Embryonic facial prominence (tissue), 1 donor: ENCODE data around the gene PRKCE.

Source experiments
- DNase-seq: peaks from one replicate; pipeline ENCODE4 v3.0.0-alpha.2; 2016; ENCODE audit errors: extremely low spot score

The PRKCE gene

DNA sequence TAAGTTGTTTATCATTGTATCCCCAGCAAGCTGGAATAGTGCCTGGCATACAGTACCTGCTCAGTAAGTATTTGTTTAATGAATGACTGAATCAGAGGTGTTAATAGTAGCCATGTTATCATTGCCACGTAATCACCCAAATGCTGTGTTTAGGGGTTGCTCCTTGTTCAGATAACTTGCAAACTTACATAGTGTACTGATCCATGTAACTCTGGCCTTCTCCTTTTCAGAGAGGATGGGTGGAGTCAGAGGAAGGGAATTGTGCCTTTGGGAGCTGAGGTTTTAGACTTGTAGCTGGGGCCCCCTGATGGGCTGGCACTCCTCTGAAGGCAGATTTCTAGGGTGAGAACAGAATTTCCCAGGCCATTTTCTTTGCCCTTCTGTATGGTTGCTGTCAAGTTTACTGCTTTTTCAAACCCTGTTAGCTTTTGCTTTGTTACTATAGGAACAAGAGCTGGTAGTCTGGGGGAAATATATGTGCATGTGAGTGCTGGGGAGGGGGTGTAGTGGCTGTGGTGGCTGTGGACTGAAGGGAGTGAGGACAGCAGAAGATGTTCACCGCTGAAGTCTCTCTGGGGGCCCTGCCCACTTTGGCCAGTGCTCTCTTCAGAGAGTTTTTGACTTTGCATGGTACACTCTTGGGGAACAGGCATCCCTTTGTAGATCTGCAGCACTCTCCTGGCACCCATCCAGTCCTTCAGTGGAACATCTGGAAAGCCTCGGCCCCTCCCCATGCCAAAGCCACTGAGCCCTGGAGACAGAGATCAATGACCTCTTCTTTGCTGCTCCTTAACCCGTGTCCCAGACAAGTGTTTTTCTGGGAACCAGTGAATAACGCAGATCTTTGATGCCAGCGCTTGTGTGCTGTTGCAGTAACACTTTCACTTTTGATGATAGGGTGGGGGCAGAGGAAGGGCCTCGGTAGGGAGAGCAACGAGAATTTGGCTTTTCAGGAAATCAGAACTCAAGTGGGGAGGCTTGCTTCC is 209.0 kb downstream of the PRKCE start:
- DNase-seq, result peak; percentile 43

DNA sequence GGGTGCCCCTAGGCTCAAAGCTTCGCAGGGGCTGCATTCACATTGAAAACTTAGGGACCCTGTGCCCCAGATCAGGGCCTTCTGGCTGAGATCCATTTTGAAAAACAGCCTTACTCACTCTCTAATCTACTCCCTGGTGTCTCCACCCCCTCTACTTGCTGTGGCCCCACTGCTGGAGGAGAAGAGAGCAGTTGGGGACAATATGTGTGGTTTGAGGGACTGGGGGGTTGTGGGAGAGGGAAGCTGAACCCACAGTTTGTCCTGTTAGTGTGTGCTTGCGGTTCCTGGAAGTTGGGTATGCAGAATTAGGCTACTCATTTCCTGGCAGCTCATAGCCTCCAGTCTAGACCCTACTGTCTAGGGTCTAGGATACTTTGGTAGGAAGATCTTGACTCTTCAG is 211.4 kb downstream of the PRKCE start:
- no peak for DNase-seq

DNA sequence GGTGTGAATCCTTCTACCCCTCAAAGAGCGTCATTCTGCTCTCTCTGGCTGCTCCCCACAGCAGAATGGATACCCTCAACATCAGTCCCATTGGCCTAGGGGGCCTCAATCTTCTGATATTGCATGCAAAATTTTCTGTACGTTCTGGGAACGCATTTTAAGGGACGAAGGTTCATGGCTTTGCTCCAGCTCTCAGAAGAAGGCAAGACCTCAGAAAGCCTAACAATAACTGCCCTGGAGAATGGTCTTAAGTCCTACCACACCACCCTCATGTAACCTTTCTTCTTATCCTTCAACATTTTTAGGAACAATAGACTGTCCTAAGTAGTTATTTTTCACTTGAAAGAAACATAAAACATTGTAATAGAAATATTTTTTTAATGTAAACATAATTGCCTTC is 212.6 kb downstream of the PRKCE start:
- DNase-seq, result no peak

DNA sequence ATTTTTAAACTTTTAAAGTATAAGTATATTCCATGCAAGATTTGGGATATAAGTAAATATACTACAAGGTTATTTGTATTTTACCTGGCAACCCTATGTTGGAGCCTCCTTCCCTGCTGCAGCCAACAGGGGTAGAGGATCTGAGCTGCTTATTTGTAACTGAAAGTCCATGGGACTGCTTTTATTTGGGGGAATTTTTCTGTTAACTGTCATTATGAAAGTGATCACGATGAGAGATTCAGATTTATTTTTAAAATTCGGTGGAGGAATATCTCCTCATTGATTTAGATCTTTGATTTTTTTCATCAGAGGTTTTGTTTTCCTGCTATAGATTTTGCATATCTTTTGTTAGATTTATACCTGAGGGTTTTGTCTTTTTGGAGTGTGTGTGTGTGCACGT is 215.9 kb downstream of the PRKCE start:
- no peak for DNase-seq

DNA sequence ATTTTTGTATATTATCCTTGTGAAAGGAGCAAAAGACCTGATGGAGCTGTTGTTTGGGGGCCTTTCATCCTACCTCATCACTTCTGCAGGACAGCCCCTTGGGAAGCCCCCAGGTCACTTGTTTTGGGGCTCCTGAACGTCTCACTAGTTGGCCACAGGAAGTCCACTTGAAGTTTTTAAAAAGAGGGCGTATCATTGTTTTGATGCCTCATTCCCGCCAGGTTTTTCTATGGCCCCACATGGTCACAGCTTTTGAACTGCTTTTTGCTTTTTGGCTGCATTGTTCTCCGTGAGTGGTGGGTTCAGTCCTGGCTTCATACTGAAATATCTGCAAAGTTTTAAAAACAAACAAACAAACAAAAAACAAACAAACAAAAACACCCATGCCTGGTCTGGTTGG is 216.3 kb downstream of the PRKCE start:
- DNase-seq, result no peak

DNA sequence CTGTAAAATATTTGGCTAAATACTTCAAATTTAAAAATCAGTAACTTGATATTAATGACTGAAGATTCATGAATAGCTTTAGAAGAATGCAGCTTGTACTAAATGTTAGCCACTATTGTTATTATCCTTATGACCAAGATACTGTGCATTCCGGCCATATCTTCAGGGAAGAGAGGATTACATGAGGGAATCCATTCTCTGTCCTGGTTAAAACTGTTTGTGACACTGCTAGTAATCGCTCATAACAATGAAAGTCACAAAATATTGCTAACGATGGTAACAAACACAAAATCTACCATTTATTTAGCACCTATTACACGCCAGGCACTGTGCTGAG is 217.7 kb downstream of the PRKCE start:
- no peak for DNase-seq

DNA sequence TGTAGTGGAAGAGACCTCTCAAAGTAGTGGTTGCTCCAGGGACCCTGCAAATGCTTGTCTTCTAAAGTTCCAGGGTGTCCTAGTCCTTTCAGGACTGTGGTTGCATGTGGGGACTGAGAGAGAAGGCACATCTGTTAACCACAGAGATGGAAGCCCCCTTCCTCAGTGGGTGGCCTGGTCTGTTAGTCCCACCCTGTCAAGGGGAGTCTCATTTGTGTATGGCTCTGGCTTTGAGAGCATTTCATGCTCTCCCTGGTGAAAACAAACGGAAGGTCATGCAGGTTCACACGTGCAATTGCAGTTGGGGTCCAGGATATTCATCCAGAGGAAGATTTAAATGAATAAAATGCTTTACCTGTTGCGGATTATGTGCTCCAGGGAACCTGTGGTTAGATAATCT is 219.6 kb downstream of the PRKCE start:
- DNase-seq, result no peak

DNA sequence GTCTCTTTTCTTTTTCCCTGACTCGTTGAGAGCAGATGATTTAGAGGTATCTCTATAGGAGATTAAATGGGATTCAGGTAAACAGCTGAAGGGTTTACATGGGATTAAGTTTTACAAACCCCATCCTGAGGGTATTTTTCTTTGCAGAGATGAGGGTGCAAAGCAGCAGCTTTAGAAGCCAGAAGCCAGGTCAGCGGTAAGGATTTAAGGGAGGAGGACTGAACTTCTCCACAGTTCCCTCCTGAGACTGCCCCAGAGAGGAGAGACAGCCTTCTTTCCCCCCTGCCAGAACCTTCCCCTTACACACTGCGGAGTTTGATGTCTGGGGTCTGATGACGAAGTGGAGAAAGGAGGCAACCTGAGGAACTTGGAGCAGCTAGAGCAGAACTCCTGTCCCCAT is 220.1 kb downstream of the PRKCE start:
- no peak for DNase-seq

DNA sequence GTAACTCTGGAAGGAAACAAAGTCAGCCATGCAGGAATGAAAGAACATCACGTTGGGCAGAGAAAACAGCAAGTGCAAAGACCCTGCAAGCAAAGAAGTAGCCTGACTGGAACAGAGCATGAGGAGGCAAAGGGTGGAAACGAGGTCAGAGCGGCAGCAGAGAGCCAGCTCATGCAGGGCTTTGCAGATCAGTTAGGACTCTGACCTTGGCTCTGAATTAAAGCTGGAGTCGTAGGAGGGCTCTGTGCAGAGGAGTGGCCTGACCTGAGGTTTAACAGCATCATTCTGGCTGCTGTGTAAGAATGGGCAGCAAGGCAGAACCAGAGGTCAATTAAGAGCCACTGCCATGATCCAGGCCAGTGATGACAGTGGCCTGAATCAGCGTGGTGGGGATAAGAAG is 220.7 kb downstream of the PRKCE start:
- DNase-seq, result no peak

DNA sequence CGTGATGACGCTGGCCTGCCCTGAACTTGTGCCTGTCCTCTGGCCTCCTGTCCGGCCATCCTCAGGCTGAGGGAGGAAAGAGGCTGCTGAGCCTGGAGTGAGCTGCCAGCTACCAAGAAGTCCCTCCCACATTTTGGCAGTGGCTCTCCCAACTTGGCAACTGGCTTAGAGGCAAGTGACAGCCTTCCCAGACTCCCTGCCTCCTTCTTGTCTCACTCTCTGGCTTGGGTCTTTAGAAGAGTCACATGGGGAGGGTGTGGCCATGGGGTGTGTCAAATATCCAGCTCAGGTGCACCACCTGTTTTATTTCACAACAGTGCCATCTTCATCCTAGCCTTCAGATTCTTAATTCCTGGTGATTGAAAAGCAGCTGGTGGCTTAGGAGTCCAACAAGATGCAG is 222.9 kb downstream of the PRKCE start:
- DNase-seq, result no peak

DNA sequence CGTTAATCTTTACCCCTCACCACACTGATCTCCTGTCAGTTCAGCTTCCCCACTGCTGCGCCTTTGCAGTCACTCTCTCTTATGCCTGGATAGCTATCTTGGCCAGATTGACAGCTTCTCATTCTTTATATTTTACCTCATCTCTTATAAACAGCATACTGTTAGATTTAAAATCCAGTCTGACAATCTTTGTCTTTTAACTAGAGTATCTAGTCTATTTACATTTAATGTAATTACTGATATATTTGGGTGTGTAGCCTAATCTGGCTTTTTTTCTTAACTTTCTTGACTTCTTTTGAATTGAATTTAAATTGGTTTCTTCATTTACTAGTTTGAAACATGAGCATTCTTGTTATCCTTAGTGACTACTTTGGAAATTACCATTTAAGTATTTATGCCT is 225.1 kb downstream of the PRKCE start:
- no peak for DNase-seq

DNA sequence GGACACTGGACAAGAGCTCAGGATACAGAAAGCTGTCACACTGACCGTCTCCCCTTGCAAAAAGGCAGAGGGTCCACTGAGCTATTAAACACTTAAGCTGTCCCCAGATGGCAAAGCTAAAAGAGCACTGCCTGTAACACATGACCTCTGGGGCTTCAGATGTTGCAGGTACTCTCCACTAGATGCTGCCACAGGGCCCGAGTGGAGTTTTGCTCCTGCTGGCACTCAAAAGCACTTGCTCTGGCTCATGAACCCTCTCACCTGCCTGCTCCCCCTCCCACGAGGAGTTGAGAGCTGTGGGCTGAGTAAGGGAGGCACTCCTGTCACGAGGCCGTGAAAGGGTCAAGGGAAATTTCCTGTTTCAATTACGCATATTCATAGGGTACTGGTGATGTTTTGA is 227.9 kb downstream of the PRKCE start:
- no peak for DNase-seq

DNA sequence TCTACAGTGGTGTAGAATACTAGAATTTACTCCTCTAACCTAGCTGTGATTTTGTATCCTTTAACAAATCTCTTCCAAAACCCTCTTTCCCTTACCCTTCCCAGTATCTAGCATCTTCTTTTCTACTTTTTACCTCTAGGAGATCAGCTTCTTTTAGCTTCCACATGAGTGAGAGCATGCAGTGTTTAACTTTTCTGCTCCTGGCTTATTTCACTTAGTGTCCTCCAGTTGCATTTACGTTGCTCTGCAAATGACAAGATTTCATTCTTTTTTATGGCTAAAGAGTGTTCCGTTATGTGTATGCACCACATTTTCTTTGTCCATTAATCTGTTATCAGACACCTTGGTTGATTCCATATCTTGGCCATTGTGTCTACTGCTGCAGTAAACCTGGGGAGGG is 228.5 kb downstream of the PRKCE start:
- DNase-seq, result no peak

DNA sequence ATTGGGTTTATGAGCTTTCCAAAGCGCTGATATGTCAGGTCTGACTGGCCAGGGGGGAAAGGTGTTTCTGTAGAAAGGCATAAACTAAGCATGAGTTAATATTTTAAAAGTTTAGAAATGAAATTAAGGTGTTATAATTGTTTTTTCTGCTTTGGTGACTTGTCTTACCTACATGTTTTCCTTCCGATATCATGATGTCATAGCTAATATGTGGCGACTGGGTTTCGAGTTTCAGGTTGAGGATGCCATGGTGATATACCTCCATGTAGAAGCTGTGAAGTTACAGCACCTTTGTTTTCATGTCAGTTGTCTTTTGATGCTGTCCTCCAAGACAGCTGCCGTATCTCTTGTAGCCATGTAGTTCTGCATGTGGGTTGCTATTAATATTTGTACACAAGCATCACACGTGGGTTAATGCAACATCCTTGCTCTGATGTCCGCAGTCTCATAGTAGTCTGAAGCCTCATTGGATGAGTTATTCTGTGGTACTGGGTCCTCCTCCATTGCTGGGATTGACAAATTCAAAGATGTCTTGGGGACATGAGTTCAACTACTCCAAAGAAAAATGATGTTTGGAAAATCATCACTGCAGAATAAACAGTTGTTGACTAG is 230.6 kb downstream of the PRKCE start:
- no peak for DNase-seq

DNA sequence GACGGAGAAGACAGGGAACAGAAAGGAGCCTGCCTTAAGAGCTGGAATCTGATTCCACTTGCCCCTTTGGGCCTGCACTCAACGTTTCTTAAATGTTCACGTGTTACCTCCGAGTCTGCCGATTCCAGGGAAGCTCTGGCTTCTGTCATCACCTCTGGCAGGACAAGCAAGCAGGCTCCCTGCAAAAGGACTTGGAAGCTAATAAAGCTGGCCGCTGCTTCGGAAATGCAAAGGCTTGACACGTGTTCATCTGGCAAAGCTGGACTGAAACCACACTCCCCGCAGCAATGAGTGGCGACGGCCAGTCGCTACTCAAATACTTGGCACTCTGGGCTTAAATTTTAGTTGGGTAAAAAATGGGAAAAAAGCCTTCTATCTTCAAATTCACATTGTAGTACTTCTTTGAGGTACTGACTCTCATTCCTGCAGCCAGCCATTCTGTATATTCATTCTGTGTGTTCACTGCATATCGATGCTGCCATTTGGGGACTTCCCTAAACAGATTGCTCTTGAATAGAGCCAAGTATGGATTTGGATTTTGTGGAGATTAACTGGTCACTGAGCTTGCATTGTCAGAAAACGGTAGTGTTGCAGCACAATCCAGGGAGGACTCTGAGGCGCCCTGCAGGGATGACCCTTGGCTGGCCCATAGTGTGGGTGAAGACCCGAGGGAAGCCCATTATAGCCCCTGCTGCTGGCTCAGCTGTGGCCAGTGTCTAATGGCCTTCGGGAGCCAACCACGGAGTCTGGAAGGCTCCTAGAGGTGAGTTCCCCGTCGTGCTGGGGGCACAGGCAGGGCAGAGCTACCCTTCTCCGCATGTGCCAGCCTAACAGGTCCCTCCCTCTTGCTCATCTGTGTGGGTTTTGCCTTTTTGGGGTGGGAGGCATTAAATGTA is 231.5 kb downstream of the PRKCE start:
- DNase-seq, result no peak

DNA sequence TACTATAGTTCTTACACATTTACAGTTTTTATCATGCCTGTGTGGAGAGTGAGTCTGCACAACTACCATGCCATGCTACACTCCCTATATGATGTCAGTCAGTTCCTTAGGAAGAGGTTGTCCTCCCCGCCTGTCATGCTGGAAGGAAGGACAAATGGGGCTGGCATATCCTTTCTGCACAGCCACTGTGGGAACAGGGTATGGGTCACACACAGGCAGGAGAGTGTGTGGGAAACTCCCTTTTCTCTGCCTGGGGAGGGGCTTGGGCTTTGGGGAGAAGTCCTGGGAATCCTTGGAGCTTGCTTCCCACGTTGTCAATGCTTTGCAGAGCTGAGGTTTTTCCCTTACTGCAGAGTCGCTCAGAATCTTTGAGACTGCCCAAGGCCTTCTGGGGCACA is 232.1 kb downstream of the PRKCE start:
- DNase-seq, result no peak

DNA sequence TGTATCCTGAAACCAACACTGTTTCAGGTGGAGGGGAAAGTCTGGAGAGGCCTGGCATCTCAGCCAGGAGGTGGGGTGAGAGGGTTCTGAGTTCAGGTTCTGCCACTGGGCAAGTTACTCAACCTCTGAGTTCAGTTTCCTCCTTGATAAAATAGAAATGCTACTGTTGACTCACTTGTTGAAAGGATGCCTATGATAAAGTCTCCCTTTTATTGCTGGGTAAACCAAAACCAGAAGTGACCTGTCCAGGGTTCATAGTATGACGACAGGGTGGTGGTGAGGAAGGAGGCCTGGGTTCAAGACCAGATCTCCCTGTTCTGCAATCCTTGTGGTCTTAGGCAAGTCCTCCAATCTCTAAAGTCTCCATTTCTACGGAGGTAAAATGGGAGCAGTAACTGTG is 232.7 kb downstream of the PRKCE start:
- no peak for DNase-seq

DNA sequence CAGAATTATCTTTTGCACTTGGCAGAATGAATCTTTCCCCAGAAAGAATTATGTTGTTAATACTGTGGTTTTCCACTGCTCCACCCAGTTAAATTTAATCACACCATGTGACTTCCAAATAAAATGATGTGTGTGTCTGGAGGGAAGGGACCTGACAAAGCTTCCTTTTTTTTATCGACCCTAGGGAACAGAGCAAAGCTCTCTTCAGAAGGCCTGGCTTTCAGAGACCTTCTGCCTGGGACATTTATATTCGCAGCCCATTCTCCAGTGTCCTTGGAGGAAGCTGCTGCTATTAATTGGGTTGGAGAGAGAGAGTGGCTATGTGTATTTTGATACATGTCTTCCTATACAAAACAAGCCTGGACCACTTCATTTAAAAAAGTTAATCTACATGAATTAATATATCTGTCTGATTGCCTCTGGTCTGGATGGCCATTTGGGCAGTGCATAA is 233.7 kb downstream of the PRKCE start:
- DNase-seq, result no peak

DNA sequence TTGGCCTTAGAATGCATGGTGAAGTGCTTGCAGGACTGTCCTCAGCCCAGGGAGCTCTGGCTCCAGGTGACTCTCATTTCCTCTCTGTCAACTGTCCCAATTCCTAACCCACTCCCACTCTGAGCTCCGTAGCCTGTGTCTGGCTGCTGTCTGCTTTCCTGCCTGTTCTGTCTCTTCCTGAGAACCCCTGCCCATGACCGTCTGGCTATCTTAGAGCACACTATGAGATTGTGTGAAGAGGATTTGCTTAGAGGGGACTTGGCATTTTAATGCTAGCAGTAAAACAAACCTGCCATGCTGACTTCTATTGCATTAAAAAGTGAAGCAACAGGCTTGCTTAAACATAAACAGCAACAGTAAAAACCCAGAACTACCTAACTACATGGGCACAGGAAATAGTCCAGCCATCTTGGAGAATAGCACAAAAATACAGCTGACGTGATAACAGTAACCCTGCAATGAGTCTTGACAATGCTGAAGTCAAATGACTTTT is 234.7 kb downstream of the PRKCE start:
- DNase-seq, result no peak

DNA sequence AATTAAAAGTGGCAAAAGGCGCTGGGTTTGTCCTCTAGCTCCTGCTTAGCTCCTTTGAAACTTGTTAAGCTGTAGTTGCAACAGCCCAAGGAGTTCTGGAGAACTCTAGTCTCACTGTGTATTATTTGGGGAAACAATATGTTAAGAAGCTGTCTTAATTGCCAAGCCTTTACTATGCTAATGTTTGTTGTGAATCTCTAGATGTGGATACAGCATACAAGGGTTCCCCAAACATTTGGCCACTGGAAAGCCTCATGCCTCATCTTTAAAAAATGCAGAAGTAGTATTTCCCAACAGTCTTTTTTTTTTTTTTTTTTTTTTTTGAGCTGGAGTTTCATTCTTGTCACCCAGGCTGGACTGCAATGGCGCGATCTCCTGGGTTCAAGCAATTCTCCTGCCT is 236.7 kb downstream of the PRKCE start:
- DNase-seq, result no peak

DNA sequence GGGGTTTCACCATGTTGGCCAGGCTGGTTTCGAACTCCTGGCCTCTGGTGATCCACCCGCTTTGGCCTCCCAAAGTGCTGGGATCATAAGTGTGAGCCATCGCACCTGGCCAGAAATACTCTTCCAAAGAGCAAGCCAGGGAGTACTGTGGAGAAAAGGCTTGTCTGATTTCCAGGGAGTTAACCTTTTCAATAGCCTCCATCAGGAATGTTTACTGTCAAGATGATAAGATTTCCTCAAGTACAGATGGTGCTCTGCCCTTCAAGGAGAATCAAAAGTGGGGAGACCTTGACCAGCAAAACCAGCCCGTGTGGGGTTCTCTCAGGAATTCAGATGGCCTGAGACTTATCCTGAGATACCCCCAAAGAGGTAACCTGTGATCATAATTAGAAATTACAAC is 237.2 kb downstream of the PRKCE start:
- no peak for DNase-seq

DNA sequence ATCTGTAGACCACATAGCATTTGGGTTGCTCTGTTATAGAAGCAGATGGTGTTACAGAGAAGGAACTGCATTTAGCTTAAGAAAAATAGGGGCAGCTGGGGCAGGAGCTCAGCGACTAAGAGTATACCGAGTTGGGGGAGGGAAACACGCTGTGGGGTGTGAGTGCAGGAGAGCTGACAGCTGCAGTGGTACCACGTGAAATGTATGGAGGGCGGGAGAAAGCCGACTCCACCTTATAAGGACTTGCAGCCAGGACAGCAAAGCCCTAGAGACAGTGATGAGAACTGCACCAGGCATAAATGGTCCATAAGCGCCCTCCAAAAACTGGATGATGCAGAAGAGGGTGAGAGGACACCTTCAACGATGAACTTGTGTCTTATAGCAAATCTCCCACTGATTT is 237.6 kb downstream of the PRKCE start:
- no peak for DNase-seq
